Lower leg skin (tissue), 3 donors: ENCODE measurements around the gene LEFTY1.

ENCODE experiments used
- CTCF ChIP-seq, 3 donors: fragments of 450-650 bp; IDR thresholded peaks; one replicate each; pipeline ENCODE4 v1.5.1; 2016; ENCODE audit warnings: antibody characterized with exemption in 3 of 3, mild to moderate bottlenecking in 3 of 3, moderate library complexity in 2 of 3
- POLR2A ChIP-seq, 2 donors: fragments of 450-650 bp; IDR thresholded peaks; one replicate each; pipeline ENCODE4 v1.6.1; 2016 to 2017; ENCODE audit warnings: antibody characterized with exemption in 2 of 2, mild to moderate bottlenecking in 1 of 2, moderate library complexity in 1 of 2

GRCh38 chr1:225880222-225880588 is 8.7 kb downstream of the LEFTY1 start:
- TF ChIP-seq CTCF (IDR thresholded peaks at IDR 0.05) (no peak), POLR2A (IDR thresholded peaks at IDR 0.05) (no peak)
